Measurements from ENCODE around the gene PNMA8B. TPM values are rescaled to one million over a fixed set of nuclear protein-coding genes. Genes with fewer than 3 reads are reported as not detected.

Gene PNMA8B
- polyA plus RNA-seq, 1 experiment: 0.17 TPM

GRCh38 chr19:46536391-46536790 lies 40.7 kb upstream of the PNMA8B start:
- DNase-seq (ENCODE audit: low read depth): no peak
- Histone ChIP-seq H3K36me3 (ENCODE audit: control insufficient read depth, insufficient read depth, low read length) (no peaks in the 10 kb centered on the region), H3K27me3 (ENCODE audit: control insufficient read depth, insufficient read depth, low read length) (no peaks in the 10 kb centered on the region), H3K4me3 (ENCODE audit: low read depth, low read length) (no peak overlapping the region)
- CTCF ChIA-PET: interaction anchor here (0.9 to 4.3 kb wide), 8 partner anchors 13 to 140 kb away, joined by 3 to 42 read pairs (median 7); partner anchors contain the start of gene DACT3
- TF ChIP-seq CTCF (IDR thresholded peaks at IDR 0.05; ENCODE audit: insufficient read depth, low read depth, low read length): no peak
- POLR2A ChIA-PET: no interaction called here

GRCh38 chr19:46533621-46534081 lies 38.0 kb upstream of the PNMA8B start:
- CTCF ChIA-PET: interaction anchor here (1.6 kb wide), 1 partner anchor 18 kb away, joined by 3 read pairs; no protein-coding TSS in a partner anchor
- no peak overlapping the region for H3K4me3 ChIP-seq (ENCODE audit: low read depth, low read length)
- no peak for TF ChIP-seq CTCF (IDR thresholded peaks at IDR 0.05; ENCODE audit: insufficient read depth, low read depth, low read length)
- H3K27me3 ChIP-seq (ENCODE audit: control insufficient read depth, insufficient read depth, low read length): no peaks in the 10 kb centered on the region
- no peaks in the 10 kb centered on the region for H3K36me3 ChIP-seq (ENCODE audit: control insufficient read depth, insufficient read depth, low read length)
- POLR2A ChIA-PET: no interaction called here
- DNase-seq (ENCODE audit: low read depth): no peak

GRCh38 chr19:46533078-46533620 lies 37.5 kb upstream of the PNMA8B start:
- POLR2A ChIA-PET: no interaction called here
- Histone ChIP-seq H3K36me3 (ENCODE audit: control insufficient read depth, insufficient read depth, low read length) (no peaks in the 10 kb centered on the region), H3K27me3 (ENCODE audit: control insufficient read depth, insufficient read depth, low read length) (no peaks in the 10 kb centered on the region), H3K4me3 (ENCODE audit: low read depth, low read length) (no peak overlapping the region)
- TF ChIP-seq CTCF (IDR thresholded peaks at IDR 0.05; ENCODE audit: insufficient read depth, low read depth, low read length): no peak
- no peak for DNase-seq (ENCODE audit: low read depth)
- CTCF ChIA-PET: interaction anchor here (0.8 to 2.0 kb wide), 3 partner anchors 9 to 18 kb away, joined by 3 to 7 read pairs (median 4); no protein-coding TSS in a partner anchor

- no peaks in the 10 kb centered on the region; the same call in 1 of the 2 replicates for H3K27me3 ChIP-seq (ENCODE audit: control insufficient read depth, insufficient read depth, low read length)
- POLR2A ChIA-PET: no interaction called here
- no peaks in the 10 kb centered on the region for H3K36me3 ChIP-seq (ENCODE audit: control insufficient read depth, insufficient read depth, low read length)
- TF ChIP-seq CTCF (IDR thresholded peaks at IDR 0.05; ENCODE audit: insufficient read depth, low read depth, low read length): no peak
- DNase-seq (ENCODE audit: low read depth): no peak
- H3K4me3 ChIP-seq (ENCODE audit: low read depth, low read length): no peak overlapping the region
- CTCF ChIA-PET: interaction anchor here (0.9 to 3.0 kb wide), 11 partner anchors 8 to 185 kb away, joined by 3 to 48 read pairs (median 6); partner anchors contain the start of gene DACT3
These were observed 35.0 kb upstream of the PNMA8B start for GRCh38 chr19:46530636-46531035.

- Histone ChIP-seq H3K27me3 (ENCODE audit: control insufficient read depth, insufficient read depth, low read length) (no peaks in the 10 kb centered on the region; the same call in 1 of the 2 replicates), H3K4me3 (ENCODE audit: low read depth, low read length) (no peak overlapping the region)
- TF ChIP-seq CTCF (IDR thresholded peaks at IDR 0.05; ENCODE audit: insufficient read depth, low read depth, low read length): peak; percentile 93
These were observed 34.2 kb upstream of the PNMA8B start for GRCh38 chr19:46529622-46530451.

More at GRCh38 chr19:46529622-46530451, 34.2 kb upstream of the PNMA8B start:
- CTCF ChIA-PET: interaction anchor here (0.6 to 3.2 kb wide), 24 partner anchors 9 to 219 kb away, joined by 3 to 48 read pairs (median 4); partner anchors contain the start of genes CCDC8 and DACT3
- H3K36me3 ChIP-seq (ENCODE audit: control insufficient read depth, insufficient read depth, low read length): no peaks in the 10 kb centered on the region
- no peak for DNase-seq (ENCODE audit: low read depth)
- POLR2A ChIA-PET: interaction anchor here (0.6 kb wide), 1 partner anchor 75 kb away, joined by 5 read pairs; no protein-coding TSS in a partner anchor
